A549 (cell line): Measurements from ENCODE around the gene DMXL2. TPM values are rescaled to one million over a fixed set of nuclear protein-coding genes. Genes with fewer than 3 reads are reported as not detected.

Experiments used
- ATAC-seq, 2 experiments: fragments of 200-7000 bp in 1 of 2; fragments of >200 bp in 1 of 2; cut with Nextera tagmentation in 1 of 2; cut with Tn5 transposase in 1 of 2; 3 replicates each; pipeline versions ENCODE4 v1.8.0 to v1.9.1; 2018 to 2020; ENCODE audit warnings: mild to moderate bottlenecking in 1 of 2, moderate library complexity in 1 of 2
- CTCF ChIA-PET: fragments of 300-600 bp; sonication (Branson Sonifier 250); formaldehyde crosslinking; extraction: SDS; loops from one replicate; lab custom pipeline; 2021; ENCODE audit warnings: antibody characterized with exemption, inconsistent platforms; lab: Yijun Ruan, JAX
- POLR2A ChIA-PET: fragments of 350-600 bp; formaldehyde crosslinking; extraction: SDS; loops from one replicate; lab custom pipeline; 2021; ENCODE audit warnings: antibody characterized with exemption, inconsistent platforms; lab: Yijun Ruan, JAX
- DNase-seq, 2 experiments: peaks; one replicate each; pipeline versions ENCODE4 v3.0.0 to v3.0.0-alpha.2; 2011 to 2016; ENCODE audit warnings: low read depth in 1 of 2, low spot score in 1 of 2
- FAIRE-seq: peaks from 2 replicates; lab custom pipeline; 2011; peaks lifted over from hg19 to GRCh38; lab: Jason Lieb, UNC
- H3K27ac ChIP-seq, 2 experiments: fragments of >200 bp; sonication (Bioruptor Twin); formaldehyde crosslinking; 3 replicates each; pipeline ENCODE4 v1.5.1; 2016 to 2017
- H3K4me1 ChIP-seq: fragments of >200 bp; sonication (Bioruptor Twin); formaldehyde crosslinking; 3 replicates; pipeline ENCODE4 v1.6.1; 2016
- H3K4me2 ChIP-seq: fragments of >200 bp; sonication (Bioruptor Twin); formaldehyde crosslinking; 3 replicates; pipeline ENCODE4 v1.6.1; 2016
- H3K4me3 ChIP-seq: fragments of >200 bp; sonication (Bioruptor Twin); formaldehyde crosslinking; 3 replicates; pipeline ENCODE4 v1.5.1; 2016
- H3K9me3 ChIP-seq: fragments of >200 bp; sonication (Bioruptor Twin); formaldehyde crosslinking; 3 replicates; pipeline ENCODE4 v1.6.1; 2016
- CBX2 ChIP-seq: fragments of 200-600 bp; sonication (generic); IDR thresholded peaks from 2 replicates; pipeline ENCODE4 v1.6.1; 2016; ENCODE audit warnings: low read depth, mild to moderate bottlenecking, borderline replicate concordance
- EHF ChIP-seq: fragments of 250-450 bp; sonication (Bioruptor Pico); IDR thresholded peaks from 2 replicates; pipeline ENCODE4 v1.5.0; 2020; ENCODE audit warnings: mild to moderate bottlenecking
- ELK1 ChIP-seq: fragments of 150-350 bp; IDR thresholded peaks from 2 replicates; pipeline ENCODE4 v1.6.1; 2014; ENCODE audit warnings: low read depth, mild to moderate bottlenecking, low read length
- EP300 ChIP-seq, 2 experiments: fragments of >200 bp; sonication (Bioruptor Twin); formaldehyde crosslinking; IDR thresholded peaks; 2 replicates in 1 of 2; 3 replicates in 1 of 2; pipeline ENCODE4 v1.6.1; 2016 to 2017
- ESRRA ChIP-seq: fragments of 150-350 bp; IDR thresholded peaks from 2 replicates; pipeline ENCODE4 v1.6.1; 2014; ENCODE audit warnings: mild to moderate bottlenecking, low read length, borderline replicate concordance
- FOSB ChIP-seq: fragments of 250-450 bp; sonication (Bioruptor Pico); IDR thresholded peaks from 2 replicates; pipeline ENCODE4 v1.5.0; 2020; ENCODE audit warnings: mild to moderate bottlenecking, moderate library complexity
- FOXS1 ChIP-seq: fragments of 250-450 bp; sonication (Bioruptor Pico); IDR thresholded peaks from 2 replicates; pipeline ENCODE4 v1.5.0; 2020; ENCODE audit warnings: mild to moderate bottlenecking, moderate library complexity
- GATA3 ChIP-seq: IDR thresholded peaks from 2 replicates; pipeline ENCODE4 v1.6.1; 2012; ENCODE audit warnings: borderline replicate concordance
- HDAC2 ChIP-seq: fragments of 200-600 bp; sonication (generic); IDR thresholded peaks from 2 replicates; pipeline ENCODE4 v1.6.1; 2016
- HES2 ChIP-seq: fragments of >200 bp; sonication (Bioruptor Twin); formaldehyde crosslinking; IDR thresholded peaks from 2 replicates; pipeline ENCODE4 v1.6.1; 2016
- HOXB5 ChIP-seq: fragments of 250-450 bp; sonication (Bioruptor Pico); IDR thresholded peaks from 2 replicates; pipeline ENCODE4 v1.5.0; 2020; ENCODE audit warnings: mild to moderate bottlenecking, moderate library complexity
- JUNB ChIP-seq: fragments of >200 bp; sonication (Bioruptor Twin); formaldehyde crosslinking; IDR thresholded peaks from 2 replicates; pipeline ENCODE4 v1.6.1; 2016
- KDM1A ChIP-seq: fragments of 200-600 bp; sonication (generic); IDR thresholded peaks from 2 replicates; pipeline ENCODE4 v1.6.1; 2016; ENCODE audit warnings: low read depth, mild to moderate bottlenecking
- MYC ChIP-seq: IDR thresholded peaks from 2 replicates; pipeline ENCODE4 v1.6.1; 2012; ENCODE audit warnings: mild to moderate bottlenecking, inconsistent platforms, low read length, improper control_type of control experiment, borderline replicate concordance
- NR3C1 ChIP-seq: fragments of >200 bp; sonication (Bioruptor Twin); formaldehyde crosslinking; IDR thresholded peaks from 3 replicates; pipeline ENCODE4 v1.6.1; 2017
- POLR2A ChIP-seq: IDR thresholded peaks from 2 replicates; pipeline ENCODE4 v1.6.1; 2012; ENCODE audit warnings: mild to moderate bottlenecking, low read length
- RCOR1 ChIP-seq: fragments of 150-350 bp; IDR thresholded peaks from 2 replicates; pipeline ENCODE4 v1.6.1; 2014; ENCODE audit warnings: antibody characterized with exemption, low read length, low read depth
- REST ChIP-seq: fragments of 200-600 bp; sonication (generic); IDR thresholded peaks from 2 replicates; pipeline ENCODE4 v1.6.1; 2016; ENCODE audit warnings: antibody characterized with exemption, mild to moderate bottlenecking, moderate library complexity
- RNF2 ChIP-seq: fragments of 200-600 bp; sonication (generic); IDR thresholded peaks from 2 replicates; pipeline ENCODE4 v1.6.1; 2016; ENCODE audit warnings: low read depth, mild to moderate bottlenecking, antibody characterized with exemption, moderate library complexity, borderline replicate concordance
- SREBF2 ChIP-seq: fragments of 450-650 bp; IDR thresholded peaks from 2 replicates; pipeline ENCODE4 v1.6.1; 2014; ENCODE audit warnings: mild to moderate bottlenecking, moderate library complexity
- TFCP2L1 ChIP-seq: fragments of 250-450 bp; sonication (Bioruptor Pico); IDR thresholded peaks from 2 replicates; pipeline ENCODE4 v1.5.0; 2021; ENCODE audit warnings: mild to moderate bottlenecking
- TP53 ChIP-seq: fragments of 250-450 bp; sonication (Bioruptor Pico); IDR thresholded peaks from 2 replicates; pipeline ENCODE4 v1.5.0; 2021; ENCODE audit warnings: mild to moderate bottlenecking, moderate library complexity
- WGBS: methylation state at CpG from one replicate; pipeline ENCODE4 v1.1.6; 2017; ENCODE audit errors: missing lambda C conversion rate; 5-methylcytosine and 5-hydroxymethylcytosine counted together
- polyA plus RNA-seq, 4 experiments: library from polyadenylated mRNA; depleted of rRNA in 3 of 4; stranded (reverse); fragments of >200 nt; fragmentation: RNase III in 1 of 4; extraction: RNeasy Plus Mini Kit Qiagen cat#74134 plus additional on column Dnase treatment in 1 of 4; gene quantifications; 2 replicates in 3 of 4; 3 replicates in 1 of 4; pipeline ENCODE4 v1.2.3, GENCODE V29; 2011 to 2017

DMXL2 gene
- polyA plus RNA-seq, 2 of the 4 experiments (the other 2 are of a cell fraction), result 25.6 to 50.9 TPM

GRCh38 chr15:51496246-51496645 lies 126.3 kb downstream of the DMXL2 start (continued):
- no peak for TF ChIP-seq KDM1A

- ATAC-seq (no peak), FAIRE-seq (peak; percentile 28), DNase-seq (no peak)
- H3K4me3 ChIP-seq, result no peak overlapping the region
- H3K4me2 ChIP-seq, result no peak overlapping the region
- H3K27ac ChIP-seq, result no peak overlapping the region
- TF ChIP-seq MYC, result no peak
- no peak for TF ChIP-seq HOXB5
- no peak for TF ChIP-seq EP300 (IDR thresholded peaks at IDR 0.05)
- no peak for TF ChIP-seq ESRRA
- no peak for TF ChIP-seq REST
- TF ChIP-seq HDAC2, result no peak
- no peak for TF ChIP-seq EHF
- TF ChIP-seq FOSB (CRISPR knock-in tag), result no peak
- 0 out of 3 replicates have a peak, but pooled peaks cover 6% of the 10 kb centered on the region for H3K4me1 ChIP-seq
- no peaks in the 10 kb centered on the region for H3K9me3 ChIP-seq
- ChIA-PET CTCF (interaction anchor here (0.6 kb wide), 2 partner anchors 36 to 475 kb away, joined by 3 read pairs; no protein-coding TSS in a partner anchor), POLR2A (no interaction called here)
- 83% methylated on average over 9 of the region's 9 CpGs for WGBS
Measured at GRCh38 chr15:51494411-51495314, 127.9 kb downstream of the DMXL2 start.

- ChIA-PET POLR2A (no interaction called here), CTCF (no interaction called here)
- DNase-seq, result no peak
- H3K9me3 ChIP-seq, result no peaks in the 10 kb centered on the region
- 0 out of 3 replicates have a peak, but pooled peaks cover 6% of the 10 kb centered on the region for H3K4me1 ChIP-seq
- H3K4me2 ChIP-seq, result no peak overlapping the region
- no peak for ATAC-seq
- no peak for TF ChIP-seq SREBF2
- no peak for TF ChIP-seq RCOR1
- H3K27ac ChIP-seq, result no peak overlapping the region
- no peak overlapping the region for H3K4me3 ChIP-seq
- 96% methylated on average over 2 of the region's 2 CpGs for WGBS
- peak; percentile 39 for FAIRE-seq
Measured at GRCh38 chr15:51493892-51494291, 128.7 kb downstream of the DMXL2 start.

GRCh38 chr15:51492528-51492927 lies 130.0 kb downstream of the DMXL2 start:
- ChIA-PET POLR2A (no interaction called here), CTCF (interaction anchor here (2.0 kb wide), 1 partner anchor 10 kb away, joined by 5 read pairs; no protein-coding TSS in a partner anchor)
- Histone ChIP-seq H3K4me2 (no peak overlapping the region), H3K27ac (no peak overlapping the region), H3K4me3 (no peak overlapping the region), H3K9me3 (no peaks in the 10 kb centered on the region), H3K4me1 (0 out of 3 replicates have a peak, but pooled peaks cover 6% of the 10 kb centered on the region)
- WGBS, result 95% methylated on average over 4 of the region's 4 CpGs
- no peak for FAIRE-seq
- ATAC-seq, result no peak
- no peak for DNase-seq
- TF ChIP-seq TP53 (no peak), FOXS1 (CRISPR knock-in tag) (no peak), TFCP2L1 (CRISPR knock-in tag) (no peak), SREBF2 (no peak), CBX2 (no peak), ELK1 (no peak), HOXB5 (no peak), JUNB (no peak), REST (no peak), RNF2 (no peak), HES2 (no peak), POLR2A (no peak), KDM1A (no peak), HDAC2 (no peak), GATA3 (no peak), NR3C1 (no peak)
